ENCODE measurements around the gene RIPOR2. TPM values are rescaled to one million over a fixed set of nuclear protein-coding genes. Genes with fewer than 3 reads are reported as not detected.
"Not testable (repeated sequence)": the region's sequence is repeated elsewhere in the genome, so short reads cannot be mapped to it uniquely, and the experiment has no call there.

RIPOR2 gene
- total RNA-seq, 1 donor from 2014 or later = 1.6 TPM

GRCh38 chr6:24768361-24768760 is 167.4 kb downstream of the RIPOR2 start:
- no peak overlapping the region for H3K4me3 ChIP-seq (ENCODE audit: low read depth, low read length)
- no peak for DNase-seq (ENCODE audit: low read depth)
- no peak for TF ChIP-seq CTCF (conservative IDR thresholded peaks at IDR 0.05; ENCODE audit: low read depth, low read length)

- DNase-seq (ENCODE audit: low read depth) = no peak
- TF ChIP-seq CTCF (conservative IDR thresholded peaks at IDR 0.05; ENCODE audit: low read depth, low read length) = peak; percentile 51
- H3K4me3 ChIP-seq (ENCODE audit: low read depth, low read length) = no peak overlapping the region
These were observed 168.9 kb downstream of the RIPOR2 start for GRCh38 chr6:24766680-24767462.

- H3K4me3 ChIP-seq (ENCODE audit: low read depth, low read length); DNase-seq (ENCODE audit: low read depth): not testable (repeated sequence)
These were observed 169.8 kb downstream of the RIPOR2 start for GRCh38 chr6:24765968-24766367.

GRCh38 chr6:24764833-24765828 is 170.6 kb downstream of the RIPOR2 start:
- not testable (repeated sequence) for H3K4me3 ChIP-seq (ENCODE audit: low read depth, low read length); DNase-seq (ENCODE audit: low read depth)

- TF ChIP-seq CTCF (conservative IDR thresholded peaks at IDR 0.05; ENCODE audit: low read depth, low read length) = no peak
- no peak for DNase-seq (ENCODE audit: low read depth)
- H3K4me3 ChIP-seq (ENCODE audit: low read depth, low read length) = no peak overlapping the region
These were observed 172.2 kb downstream of the RIPOR2 start for GRCh38 chr6:24763578-24763977.

GRCh38 chr6:24761851-24762250 is 173.9 kb downstream of the RIPOR2 start:
- DNase-seq (ENCODE audit: low read depth) = no peak
- H3K4me3 ChIP-seq (ENCODE audit: low read depth, low read length) = no peak overlapping the region
- no peak for TF ChIP-seq CTCF (conservative IDR thresholded peaks at IDR 0.05; ENCODE audit: low read depth, low read length)

GRCh38 chr6:24761193-24761835 is 174.4 kb downstream of the RIPOR2 start:
- H3K4me3 ChIP-seq (ENCODE audit: low read depth, low read length) = no peak overlapping the region
- no peak for DNase-seq (ENCODE audit: low read depth)
- TF ChIP-seq CTCF (conservative IDR thresholded peaks at IDR 0.05; ENCODE audit: low read depth, low read length) = no peak

All from epithelial cell of proximal tubule (primary cell).